GM06990 (cell line): ENCODE results near the gene NEDD4L.

Experiments used
- DNase-seq: peaks from one replicate; pipeline ENCODE4 v3.0.0-alpha.2; 2011; ENCODE audit not compliant: insufficient read length; ENCODE audit errors: extremely low read depth
- H3K27me3 ChIP-seq: replicated peaks from 2 replicates; pipeline ENCODE4 v1.6.0; 2011; ENCODE audit warnings: low read length; ENCODE audit not compliant: control insufficient read depth, insufficient read depth
- H3K36me3 ChIP-seq: 2 replicates; pipeline ENCODE4 v1.5.1; 2011; ENCODE audit warnings: low read length; ENCODE audit not compliant: control insufficient read depth, insufficient read depth
- H3K4me3 ChIP-seq: replicated peaks from 2 replicates; pipeline ENCODE4 v1.5.1; 2011; ENCODE audit warnings: low read depth, mild to moderate bottlenecking, control low read depth, low read length
- CTCF ChIP-seq: IDR thresholded peaks from 2 replicates; pipeline ENCODE4 v1.5.1; 2011; ENCODE audit warnings: low read length, control low read depth, mild to moderate bottlenecking, inconsistent platforms; ENCODE audit not compliant: insufficient read depth, poor library complexity, severe bottlenecking

NEDD4L gene

GRCh38 chr18:58101291-58101794 lies 57.3 kb downstream of the NEDD4L start:
- H3K27me3 ChIP-seq: no peaks in the 10 kb centered on the region
- DNase-seq: no peak
- TF ChIP-seq CTCF: no peak
- no peak overlapping the region for H3K4me3 ChIP-seq
- H3K36me3 ChIP-seq: no peaks in the 10 kb centered on the region

GRCh38 chr18:58102018-58102417 lies 58.0 kb downstream of the NEDD4L start:
- no peak for TF ChIP-seq CTCF
- no peaks in the 10 kb centered on the region for H3K36me3 ChIP-seq
- no peak for DNase-seq
- H3K4me3 ChIP-seq: no peak overlapping the region
- no peaks in the 10 kb centered on the region for H3K27me3 ChIP-seq

GRCh38 chr18:58102875-58103274 lies 58.8 kb downstream of the NEDD4L start:
- DNase-seq: no peak
- Histone ChIP-seq H3K4me3 (no peak overlapping the region), H3K27me3 (no peaks in the 10 kb centered on the region), H3K36me3 (no peaks in the 10 kb centered on the region)
- TF ChIP-seq CTCF: no peak

GRCh38 chr18:58103339-58103985 lies 59.4 kb downstream of the NEDD4L start:
- H3K36me3 ChIP-seq: no peaks in the 10 kb centered on the region
- no peak overlapping the region for H3K4me3 ChIP-seq
- no peak for DNase-seq
- no peaks in the 10 kb centered on the region for H3K27me3 ChIP-seq
- no peak for TF ChIP-seq CTCF

GRCh38 chr18:58104096-58104495 lies 60.1 kb downstream of the NEDD4L start:
- no peak for DNase-seq
- TF ChIP-seq CTCF: no peak
- no peaks in the 10 kb centered on the region for H3K36me3 ChIP-seq
- H3K27me3 ChIP-seq: no peaks in the 10 kb centered on the region
- H3K4me3 ChIP-seq: no peak overlapping the region

GRCh38 chr18:58105206-58105887 lies 61.3 kb downstream of the NEDD4L start:
- no peak for DNase-seq
- H3K36me3 ChIP-seq: no peaks in the 10 kb centered on the region
- no peak for TF ChIP-seq CTCF
- H3K4me3 ChIP-seq: no peak overlapping the region
- H3K27me3 ChIP-seq: no peaks in the 10 kb centered on the region
